ENCODE results near the gene C1orf105. TPM values are rescaled to one million over a fixed set of nuclear protein-coding genes. Genes with fewer than 3 reads are reported as not detected.

The C1orf105 gene
- total and polyA plus RNA-seq, 3 donors from 2014 or later, result 15.1 to 60.8 (median 15.8) TPM

GRCh38 chr1:172456344-172456769 is 35.9 kb downstream of the C1orf105 start:
- Histone ChIP-seq H3K27ac (no peak overlapping the region), H3K9me3 (no peaks in the 10 kb centered on the region), H3K4me3 (no peak overlapping the region), H3K4me1 (peaks cover 5% of the 10 kb centered on the region), H3K36me3 (ENCODE audit: low read depth, missing control alignments) (no peaks in the 10 kb centered on the region), H3K27me3 (no peaks in the 10 kb centered on the region)
- DNase-seq, result no peak
- intact Hi-C loops (cut with DNase I; ENCODE audit: low total_unique reads), result no loop called here
- WGBS, 2 donors, result 74 to 81% methylated on average over 5 of the region's 5 CpGs
- TF ChIP-seq POLR2A (IDR thresholded peaks at IDR 0.05) (no peak), CTCF (IDR thresholded peaks at IDR 0.05) (no peak)

GRCh38 chr1:172457479-172458130 is 37.1 kb downstream of the C1orf105 start:
- Histone ChIP-seq H3K9me3 (no peaks in the 10 kb centered on the region), H3K27me3 (no peaks in the 10 kb centered on the region), H3K36me3 (ENCODE audit: low read depth, missing control alignments) (no peaks in the 10 kb centered on the region), H3K4me3 (no peak overlapping the region), H3K4me1 (peaks cover 5% of the 10 kb centered on the region), H3K27ac (no peak overlapping the region)
- TF ChIP-seq POLR2A (IDR thresholded peaks at IDR 0.05) (no peak), CTCF (IDR thresholded peaks at IDR 0.05) (no peak)
- WGBS, 2 donors, result 88 to 92% methylated on average over 1 of the region's 1 CpG
- no peak for DNase-seq
- intact Hi-C loops (cut with DNase I; ENCODE audit: low total_unique reads), result no loop called here

GRCh38 chr1:172460177-172460576 is 39.7 kb downstream of the C1orf105 start:
- H3K27ac ChIP-seq, result no peak overlapping the region
- H3K4me1 ChIP-seq, result peaks cover 5% of the 10 kb centered on the region
- TF ChIP-seq POLR2A (IDR thresholded peaks at IDR 0.05) (no peak), CTCF (IDR thresholded peaks at IDR 0.05) (no peak)
- no peaks in the 10 kb centered on the region for H3K27me3 ChIP-seq
- intact Hi-C loops (cut with DNase I; ENCODE audit: low total_unique reads), result no loop called here
- WGBS, 2 donors, result 80 to 89% methylated on average over 1 of the region's 1 CpG
- no peaks in the 10 kb centered on the region for H3K9me3 ChIP-seq
- DNase-seq, result no peak
- no peak overlapping the region for H3K4me3 ChIP-seq
- H3K36me3 ChIP-seq (ENCODE audit: low read depth, missing control alignments), result no peaks in the 10 kb centered on the region

GRCh38 chr1:172460887-172461315 is 40.4 kb downstream of the C1orf105 start:
- intact Hi-C loops (cut with DNase I; ENCODE audit: low total_unique reads), result no loop called here
- H3K4me1 ChIP-seq, result peaks cover 5% of the 10 kb centered on the region
- peak overlapping the region in 1 of 2 donors; percentile 48 for H3K27ac ChIP-seq
- TF ChIP-seq CTCF (IDR thresholded peaks at IDR 0.05), result no peak
- TF ChIP-seq POLR2A (IDR thresholded peaks at IDR 0.05), result no peak
- H3K36me3 ChIP-seq (ENCODE audit: low read depth, missing control alignments), result no peaks in the 10 kb centered on the region
- no peaks in the 10 kb centered on the region for H3K27me3 ChIP-seq
- WGBS, 2 donors, result 38 to 67% methylated on average over 1 of the region's 1 CpG
- no peak for DNase-seq
- no peak overlapping the region for H3K4me3 ChIP-seq
- no peaks in the 10 kb centered on the region for H3K9me3 ChIP-seq

- WGBS, 2 donors, result 59 to 86% methylated on average over 1 of the region's 1 CpG
- TF ChIP-seq POLR2A (IDR thresholded peaks at IDR 0.05), result no peak
Observed at GRCh38 chr1:172465617-172466016, 45.1 kb downstream of the C1orf105 start.

More at GRCh38 chr1:172465617-172466016, 45.1 kb downstream of the C1orf105 start:
- H3K4me3 ChIP-seq, result no peak overlapping the region
- peaks cover 7% of the 10 kb centered on the region for H3K4me1 ChIP-seq
- H3K27me3 ChIP-seq, result no peaks in the 10 kb centered on the region
- no peaks in the 10 kb centered on the region for H3K9me3 ChIP-seq
- H3K27ac ChIP-seq, result no peak overlapping the region
- intact Hi-C loops (cut with DNase I; ENCODE audit: low total_unique reads), result no loop called here
- no peak for DNase-seq
- H3K36me3 ChIP-seq (ENCODE audit: low read depth, missing control alignments), result no peaks in the 10 kb centered on the region

Measured in testis (tissue), 3 donors.